Measurements from ENCODE around the gene DYNC1LI2. TPM values are rescaled to one million over a fixed set of nuclear protein-coding genes. Genes with fewer than 3 reads are reported as not detected.
"Not testable (repeated sequence)": the region's sequence is repeated elsewhere in the genome, so short reads cannot be mapped to it uniquely, and the experiment has no call there.

Gene DYNC1LI2
- total and polyA plus RNA-seq, 9 donors, result 61.0 to 102 (median 76.3) TPM

- H3K4me1 ChIP-seq (ENCODE audit: control insufficient read depth, insufficient read depth, low read length), result peaks cover 2% of the 10 kb centered on the region
- no peak for DNase-seq
- 71% methylated on average over 5 of the region's 7 CpGs for WGBS (ENCODE audit: insufficient coverage)
Observed at GRCh38 chr16:66690106-66690847, 61.1 kb downstream of the DYNC1LI2 start.

GRCh38 chr16:66689282-66689681 lies 62.1 kb downstream of the DYNC1LI2 start:
- Histone ChIP-seq H3K4me3 (ENCODE audit: low read length) (no peak overlapping the region), H3K4me1 (ENCODE audit: control insufficient read depth, insufficient read depth, low read length) (no peaks in the 10 kb centered on the region), H3K9me3 (replicated peaks; ENCODE audit: control insufficient read depth, low read depth, low read length) (no peaks in the 10 kb centered on the region), H3K27ac (ENCODE audit: low read length) (no peak overlapping the region), H3K36me3 (ENCODE audit: control insufficient read depth, insufficient read depth, low read length) (no peaks in the 10 kb centered on the region), H3K27me3 (ENCODE audit: control insufficient read depth, insufficient read depth, low read length) (no peaks in the 10 kb centered on the region)
- DNase-seq, result no peak
- no CpG with 5 or more reads among the region's 6 CpGs for WGBS (ENCODE audit: insufficient coverage)

More at GRCh38 chr16:66690106-66690847, 61.1 kb downstream of the DYNC1LI2 start:
- Histone ChIP-seq H3K9me3 (replicated peaks; ENCODE audit: control insufficient read depth, low read depth, low read length) (no peaks in the 10 kb centered on the region), H3K27ac (ENCODE audit: low read length) (no peak overlapping the region), H3K36me3 (ENCODE audit: control insufficient read depth, insufficient read depth, low read length) (no peaks in the 10 kb centered on the region), H3K4me3 (ENCODE audit: low read length) (no peak overlapping the region), H3K27me3 (ENCODE audit: control insufficient read depth, insufficient read depth, low read length) (no peaks in the 10 kb centered on the region)

GRCh38 chr16:66687906-66688625 lies 63.3 kb downstream of the DYNC1LI2 start:
- H3K27me3 ChIP-seq (ENCODE audit: control insufficient read depth, insufficient read depth, low read length), result no peaks in the 10 kb centered on the region
- no peak overlapping the region for H3K27ac ChIP-seq (ENCODE audit: low read length)
- no peaks in the 10 kb centered on the region for H3K9me3 ChIP-seq (replicated peaks; ENCODE audit: control insufficient read depth, low read depth, low read length)
- no peak for DNase-seq
- no peaks in the 10 kb centered on the region for H3K4me1 ChIP-seq (ENCODE audit: control insufficient read depth, insufficient read depth, low read length)
- WGBS (ENCODE audit: insufficient coverage), result 93% methylated on average over 2 of the region's 9 CpGs
- no peak overlapping the region for H3K4me3 ChIP-seq (ENCODE audit: low read length)
- H3K36me3 ChIP-seq (ENCODE audit: control insufficient read depth, insufficient read depth, low read length), result no peaks in the 10 kb centered on the region

- WGBS (ENCODE audit: insufficient coverage), result 95% methylated on average over 11 of the region's 14 CpGs
Observed at GRCh38 chr16:66685501-66686115, 65.8 kb downstream of the DYNC1LI2 start.

GRCh38 chr16:66682271-66682670 lies 69.1 kb downstream of the DYNC1LI2 start:
- WGBS (ENCODE audit: insufficient coverage), result no CpG with 5 or more reads among the region's 1 CpG
- no peaks in the 10 kb centered on the region for H3K9me3 ChIP-seq (replicated peaks; ENCODE audit: control insufficient read depth, low read depth, low read length)
- H3K27ac ChIP-seq (ENCODE audit: low read length), result no peak overlapping the region
- no peaks in the 10 kb centered on the region for H3K27me3 ChIP-seq (ENCODE audit: control insufficient read depth, insufficient read depth, low read length)
- no peak for DNase-seq
- H3K36me3 ChIP-seq (ENCODE audit: control insufficient read depth, insufficient read depth, low read length), result no peaks in the 10 kb centered on the region
- H3K4me3 ChIP-seq (ENCODE audit: low read length), result no peak overlapping the region
- no peaks in the 10 kb centered on the region for H3K4me1 ChIP-seq (ENCODE audit: control insufficient read depth, insufficient read depth, low read length)

More at GRCh38 chr16:66685501-66686115, 65.8 kb downstream of the DYNC1LI2 start:
- H3K27me3 ChIP-seq (ENCODE audit: control insufficient read depth, insufficient read depth, low read length); DNase-seq; H3K36me3 ChIP-seq (ENCODE audit: control insufficient read depth, insufficient read depth, low read length); H3K4me3 ChIP-seq (ENCODE audit: low read length); H3K9me3 ChIP-seq (replicated peaks; ENCODE audit: control insufficient read depth, low read depth, low read length); H3K4me1 ChIP-seq (ENCODE audit: control insufficient read depth, insufficient read depth, low read length); H3K27ac ChIP-seq (ENCODE audit: low read length): not testable (repeated sequence)

- peaks cover 3% of the 10 kb centered on the region for H3K4me1 ChIP-seq (ENCODE audit: control insufficient read depth, insufficient read depth, low read length)
- no peaks in the 10 kb centered on the region for H3K27me3 ChIP-seq (ENCODE audit: control insufficient read depth, insufficient read depth, low read length)
- no peaks in the 10 kb centered on the region for H3K36me3 ChIP-seq (ENCODE audit: control insufficient read depth, insufficient read depth, low read length)
- H3K4me3 ChIP-seq (ENCODE audit: low read length), result no peak overlapping the region
- WGBS (ENCODE audit: insufficient coverage), result 96% methylated on average over 3 of the region's 4 CpGs
- no peaks in the 10 kb centered on the region for H3K9me3 ChIP-seq (replicated peaks; ENCODE audit: control insufficient read depth, low read depth, low read length)
- H3K27ac ChIP-seq (ENCODE audit: low read length), result no peak overlapping the region
- DNase-seq, result no peak
Observed at GRCh38 chr16:66681676-66682075, 69.7 kb downstream of the DYNC1LI2 start.

GRCh38 chr16:66678337-66678736 lies 73.1 kb downstream of the DYNC1LI2 start:
- H3K27ac ChIP-seq (ENCODE audit: low read length), result no peak overlapping the region
- no peaks in the 10 kb centered on the region for H3K27me3 ChIP-seq (ENCODE audit: control insufficient read depth, insufficient read depth, low read length)
- no peaks in the 10 kb centered on the region for H3K36me3 ChIP-seq (ENCODE audit: control insufficient read depth, insufficient read depth, low read length)
- no peak for DNase-seq
- WGBS (ENCODE audit: insufficient coverage), result no CpG with 5 or more reads among the region's 2 CpGs
- H3K9me3 ChIP-seq (replicated peaks; ENCODE audit: control insufficient read depth, low read depth, low read length), result no peaks in the 10 kb centered on the region
- H3K4me1 ChIP-seq (ENCODE audit: control insufficient read depth, insufficient read depth, low read length), result peaks cover 5% of the 10 kb centered on the region
- no peak overlapping the region for H3K4me3 ChIP-seq (ENCODE audit: low read length)

- Histone ChIP-seq H3K4me1 (ENCODE audit: control insufficient read depth, insufficient read depth, low read length) (peaks cover 5% of the 10 kb centered on the region), H3K4me3 (ENCODE audit: low read length) (no peak overlapping the region), H3K27me3 (ENCODE audit: control insufficient read depth, insufficient read depth, low read length) (no peaks in the 10 kb centered on the region), H3K27ac (ENCODE audit: low read length) (no peak overlapping the region), H3K36me3 (ENCODE audit: control insufficient read depth, insufficient read depth, low read length) (no peaks in the 10 kb centered on the region), H3K9me3 (replicated peaks; ENCODE audit: control insufficient read depth, low read depth, low read length) (no peaks in the 10 kb centered on the region)
- no peak for DNase-seq
- WGBS (ENCODE audit: insufficient coverage), result 96% methylated on average over 6 of the region's 6 CpGs
Observed at GRCh38 chr16:66677836-66678235, 73.6 kb downstream of the DYNC1LI2 start.

- Histone ChIP-seq H3K27ac (ENCODE audit: low read length) (no peak overlapping the region), H3K9me3 (replicated peaks; ENCODE audit: control insufficient read depth, low read depth, low read length) (no peaks in the 10 kb centered on the region), H3K27me3 (ENCODE audit: control insufficient read depth, insufficient read depth, low read length) (no peaks in the 10 kb centered on the region), H3K4me3 (ENCODE audit: low read length) (no peak overlapping the region), H3K36me3 (ENCODE audit: control insufficient read depth, insufficient read depth, low read length) (no peaks in the 10 kb centered on the region), H3K4me1 (ENCODE audit: control insufficient read depth, insufficient read depth, low read length) (peaks cover 5% of the 10 kb centered on the region)
- DNase-seq, result no peak
- 85% methylated on average over 5 of the region's 7 CpGs for WGBS (ENCODE audit: insufficient coverage)
Observed at GRCh38 chr16:66677179-66677578, 74.2 kb downstream of the DYNC1LI2 start.

- Histone ChIP-seq H3K36me3 (ENCODE audit: control insufficient read depth, insufficient read depth, low read length) (no peaks in the 10 kb centered on the region), H3K27me3 (ENCODE audit: control insufficient read depth, insufficient read depth, low read length) (no peaks in the 10 kb centered on the region), H3K4me3 (ENCODE audit: low read length) (no peak overlapping the region), H3K4me1 (ENCODE audit: control insufficient read depth, insufficient read depth, low read length) (peaks cover 5% of the 10 kb centered on the region), H3K9me3 (replicated peaks; ENCODE audit: control insufficient read depth, low read depth, low read length) (no peaks in the 10 kb centered on the region), H3K27ac (ENCODE audit: low read length) (no peak overlapping the region)
- DNase-seq, result no peak
- WGBS (ENCODE audit: insufficient coverage), result 50% methylated on average over 1 of the region's 3 CpGs
Observed at GRCh38 chr16:66676599-66676998, 74.8 kb downstream of the DYNC1LI2 start.
